HepG2 (cell line): ENCODE results near the gene NCS1. TPM values are rescaled to one million over a fixed set of nuclear protein-coding genes. Genes with fewer than 3 reads are reported as not detected.

ENCODE experiments used
- ATAC-seq: fragments of 200-7000 bp; cut with Tn5 transposase; 3 replicates; pipeline ENCODE4 v1.9.1; 2020; ENCODE audit warnings: mild to moderate bottlenecking, moderate library complexity
- BruUV-seq: library from RNA; stranded (reverse); fragments of 400-500 nt; replicated peaks from 2 replicates; lab custom pipeline; 2021; lab: Mats Ljungman, UMichigan
- CTCF ChIA-PET: fragments of 300-600 bp; formaldehyde crosslinking; extraction: SDS; loops from one replicate; lab custom pipeline; 2021; ENCODE audit warnings: low total read pairs, inconsistent platforms, low intra/inter-chr PET ratio; lab: Yijun Ruan, JAX
- POLR2A ChIA-PET: fragments of 350-600 bp; sonication (Branson Sonifier 250); formaldehyde crosslinking; loops from one replicate; lab custom pipeline; 2020; ENCODE audit warnings: antibody characterized with exemption, inconsistent platforms; lab: Yijun Ruan, JAX
- DNase-seq: peaks from one replicate; pipeline ENCODE4 v3.0.0-alpha.2; 2015; ENCODE audit warnings: low spot score
- FAIRE-seq: peaks from 3 replicates; lab custom pipeline; 2011; peaks lifted over from hg19 to GRCh38; lab: Jason Lieb, UNC
- H2AFZ ChIP-seq: one replicate; pipeline ENCODE4 v1.6.1; 2011; ENCODE audit warnings: low read length, inconsistent platforms
- H3K27ac ChIP-seq: fragments of 300-600 bp; 3 replicates; pipeline ENCODE4 v1.8.0; 2011; ENCODE audit warnings: mixed run types, mild to moderate bottlenecking, mixed read lengths, low read length, inconsistent platforms; ENCODE audit not compliant: insufficient read depth; ENCODE audit errors: extremely low read length
- H3K27me3 ChIP-seq, 2 experiments: fragments of 200-600 bp in 1 of 2; 2 replicates in 1 of 2; 3 replicates in 1 of 2; pipeline versions ENCODE4 v1.6.0 to v1.8.0; 2011; ENCODE audit warnings: low read length in 2 of 2, mild to moderate bottlenecking in 2 of 2, moderate library complexity in 2 of 2, inconsistent platforms in 1 of 2; ENCODE audit not compliant: insufficient read depth in 2 of 2, control insufficient read depth in 1 of 2
- H3K36me3 ChIP-seq, 2 experiments: fragments of 200-600 bp in 1 of 2; replicated peaks in 1 of 2; 2 replicates in 1 of 2; 3 replicates in 1 of 2; pipeline versions ENCODE4 v1.5.1 to v1.8.0; 2011; ENCODE audit warnings: low read length in 2 of 2, inconsistent platforms in 1 of 2; ENCODE audit not compliant: insufficient read depth in 2 of 2, control insufficient read depth in 1 of 2
- H3K4me1 ChIP-seq: 2 replicates; pipeline ENCODE4 v1.5.1; 2012; ENCODE audit warnings: low read length, inconsistent platforms; ENCODE audit not compliant: insufficient read depth
- H3K4me2 ChIP-seq: 2 replicates; pipeline ENCODE4 v1.6.0; 2011; ENCODE audit warnings: low read depth, low read length, inconsistent platforms
- H3K4me3 ChIP-seq, 3 experiments: fragments of 200-600 bp in 1 of 3; sonication (generic), shearing (Covaris generic) in 1 of 3; replicated peaks in 1 of 3; 2 replicates each; pipeline ENCODE4 v1.5.1; 2011 to 2016; ENCODE audit warnings: low read length in 3 of 3, inconsistent platforms in 2 of 3, low read depth in 2 of 3, mild to moderate bottlenecking in 2 of 3, control low read depth in 1 of 3, mixed read lengths in 1 of 3; ENCODE audit not compliant: insufficient read depth in 1 of 3
- H3K79me2 ChIP-seq: one replicate; pipeline ENCODE4 v1.6.1; 2011; ENCODE audit warnings: low read length, inconsistent platforms; ENCODE audit not compliant: insufficient read depth
- H3K9ac ChIP-seq: 2 replicates; pipeline ENCODE4 v1.6.0; 2011; ENCODE audit warnings: mild to moderate bottlenecking, low read depth, low read length, inconsistent platforms; ENCODE audit not compliant: insufficient read depth
- H3K9me3 ChIP-seq: 2 replicates; pipeline ENCODE4 v1.5.1; 2012; ENCODE audit warnings: mild to moderate bottlenecking, low read length
- H4K20me1 ChIP-seq: 2 replicates; pipeline ENCODE4 v1.6.0; 2011; ENCODE audit warnings: inconsistent platforms, mild to moderate bottlenecking, low read length, moderate library complexity; ENCODE audit not compliant: insufficient read depth
- CENPT ChIP-seq: sonication (generic); formaldehyde crosslinking; IDR thresholded peaks from 2 replicates; pipeline ENCODE4 v1.8.0; 2022; ENCODE audit warnings: low read depth, mild to moderate bottlenecking, moderate library complexity, missing genetic modification reagents
- CERS6 ChIP-seq: sonication (generic); formaldehyde crosslinking; IDR thresholded peaks from 2 replicates; pipeline ENCODE4 v1.5.0; 2020; ENCODE audit warnings: missing genetic modification reagents
- KAT7 ChIP-seq: IDR thresholded peaks from 2 replicates; pipeline ENCODE4 v1.6.1; 2018; ENCODE audit warnings: borderline replicate concordance, missing compliant biosample characterization
- LRRFIP1 ChIP-seq: sonication (generic); formaldehyde crosslinking; conservative IDR thresholded peaks from 2 replicates; pipeline ENCODE4 v1.4.0; 2020; ENCODE audit warnings: missing genetic modification reagents
- MATR3 ChIP-seq: sonication (generic); formaldehyde crosslinking; IDR thresholded peaks from 2 replicates; pipeline ENCODE4 v1.4.0; 2020; ENCODE audit warnings: missing genetic modification reagents
- MTF2 ChIP-seq: sonication (generic); formaldehyde crosslinking; IDR thresholded peaks from 2 replicates; pipeline ENCODE4 v1.5.0; 2020; ENCODE audit warnings: missing genetic modification reagents, borderline replicate concordance
- SAP130 ChIP-seq: IDR thresholded peaks from 2 replicates; pipeline ENCODE4 v1.6.1; 2016; ENCODE audit warnings: low read depth
- ZFP91 ChIP-seq: sonication (generic); formaldehyde crosslinking; IDR thresholded peaks from 2 replicates; pipeline ENCODE4 v1.9.0; 2022; ENCODE audit warnings: missing genetic modification reagents, mild to moderate bottlenecking, borderline replicate concordance
- ZNF275 ChIP-seq: sonication (generic); formaldehyde crosslinking; IDR thresholded peaks from 2 replicates; pipeline ENCODE4 v1.8.0; 2022; ENCODE audit warnings: missing genetic modification reagents, mild to moderate bottlenecking, inconsistent platforms, borderline replicate concordance
- WGBS: methylation state at CpG from one replicate; pipeline ENCODE4 v1.1.6; 2017; ENCODE audit warnings: low lambda C conversion rate; 5-methylcytosine and 5-hydroxymethylcytosine counted together
- in situ Hi-C: cut with HindIII; loops from 2 replicates; pipeline ENCODE4 v1.10.0; 2017; ENCODE audit warnings: low pct_unique_long_range_greater_than_20kb; ENCODE audit not compliant: extremely low pct_ligation_motif_present
- intact Hi-C: fragments of 100-400 bp; cut with micrococcal nuclease; formaldehyde crosslinking; loops from one replicate; pipeline ENCODE4 v1.10.0; 2022; ENCODE audit not compliant: unreplicated experiment
- polyA plus RNA-seq, 8 experiments: library from polyadenylated mRNA; depleted of rRNA in 3 of 8; stranded (reverse) in 7 of 8; unstranded in 1 of 8; fragments of >200 nt; fragmentation: Illumina TruSeq in 4 of 8; extraction: Trizol in 4 of 8; gene quantifications; 2 replicates each; pipeline versions ENCODE4 v1.2.1 to v1.2.3, GENCODE V29; 2011 to 2016; ENCODE audit warnings: low read depth in 4 of 8, missing spikeins in 1 of 8, mixed read lengths in 1 of 8; ENCODE audit not compliant: insufficient read depth in 1 of 8
- total RNA-seq, 5 experiments: library from RNA; depleted of rRNA; stranded (reverse); fragments of >200 nt; fragmentation: Illumina TruSeq; extraction: Trizol; gene quantifications; 2 replicates each; pipeline ENCODE4 v1.2.3, GENCODE V29; 2016; ENCODE audit warnings: low read depth in 1 of 5
- TF ChIP-seq, protein P1 (sequence below): IDR thresholded peaks from 2 replicates; pipeline ENCODE4 v1.6.1; 2016; ENCODE audit warnings: missing biosample characterization, missing genetic modification reagents, low read depth

NCS1 gene
- total and polyA plus RNA-seq, 2 of the 13 experiments (the other 11 are each of a cell fraction or from before 2014, with no cell fraction given): 4.7 to 6.1 TPM

GRCh38 chr9:130142641-130143040 lies 29.6 kb upstream of the NCS1 start:
- H3K4me1 ChIP-seq: peaks cover 10% of the 10 kb centered on the region; the same call in 1 of the 2 replicates
- no peak overlapping the region for H3K4me2 ChIP-seq
- ATAC-seq (no peak), DNase-seq (no peak), FAIRE-seq (no peak)
- POLR2A ChIA-PET: no interaction called here
- H3K27me3 ChIP-seq: 0 out of 5 replicates have a peak, but pooled peaks cover 0 to 6% of the 10 kb centered on the region in 2 experiments
- no TSS peak for BruUV-seq
- no peaks in the 10 kb centered on the region for H3K79me2 ChIP-seq
- intact Hi-C loops (no loop called here), in situ Hi-C loops (no loop called here)
- H3K9ac ChIP-seq: no peak overlapping the region
- H3K9me3 ChIP-seq: no peaks in the 10 kb centered on the region
- no peak for TF ChIP-seq MATR3 (CRISPR knock-in tag)
- no peak for TF ChIP-seq KAT7 (CRISPR knock-in tag)
- TF ChIP-seq MTF2 (CRISPR knock-in tag): no peak
- TF ChIP-seq CERS6 (CRISPR knock-in tag): no peak
- no peak for TF ChIP-seq SAP130 (CRISPR knock-in tag)
- no peak for TF ChIP-seq ZFP91 (CRISPR knock-in tag)
- TF ChIP-seq CENPT (CRISPR knock-in tag): no peak
- TF ChIP-seq, protein P1, sequence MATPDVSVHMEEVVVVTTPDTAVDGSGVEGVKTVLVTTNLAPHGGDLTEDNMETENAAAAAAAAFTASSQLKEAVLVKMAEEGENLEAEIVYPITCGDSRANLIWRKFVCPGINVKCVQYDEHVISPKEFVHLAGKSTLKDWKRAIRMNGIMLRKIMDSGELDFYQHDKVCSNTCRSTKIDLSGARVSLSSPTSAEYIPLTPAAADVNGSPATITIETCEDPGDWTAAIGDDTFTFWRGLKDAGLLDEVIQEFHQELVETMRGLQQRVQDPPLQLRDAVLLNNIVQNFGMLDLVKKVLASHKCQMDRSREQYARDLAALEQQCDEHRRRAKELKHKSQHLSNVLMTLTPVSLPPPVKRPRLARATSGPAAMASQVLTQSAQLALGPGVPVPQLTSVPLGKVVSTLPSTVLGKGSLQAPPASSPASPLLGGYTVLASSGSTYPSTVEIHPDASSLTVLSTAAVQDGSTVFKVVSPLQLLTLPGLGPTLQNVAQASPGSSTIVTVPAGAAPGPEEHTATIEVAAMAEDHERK (CRISPR knock-in tag): no peak
- TF ChIP-seq LRRFIP1 (CRISPR knock-in tag): no peak
- no peak for TF ChIP-seq ZNF275 (CRISPR knock-in tag)
- H3K4me3 ChIP-seq: no peak overlapping the region
- WGBS: 40% methylated on average over 3 of the region's 6 CpGs
- H3K27ac ChIP-seq: no peak overlapping the region
- no peaks in the 10 kb centered on the region for H3K36me3 ChIP-seq
- no peak overlapping the region for H2AFZ ChIP-seq
- CTCF ChIA-PET: no interaction called here
- no peaks in the 10 kb centered on the region for H4K20me1 ChIP-seq
